Posterior cingulate gyrus (tissue), 11 donors: ENCODE data around the gene DNAH12.

Source experiments
- DNase-seq, 10 donors: peaks; one replicate each; pipeline versions ENCODE4 v3.0.0 to v3.0.0-alpha.2; 2020 to 2021; ENCODE audit warnings: mixed read lengths in 3 of 10
- intact Hi-C: fragments of 100-400 bp; cut with DNase I; formaldehyde crosslinking; loops from one replicate; pipeline ENCODE4 v1.15.1; 2023

DNAH12 gene

DNA sequence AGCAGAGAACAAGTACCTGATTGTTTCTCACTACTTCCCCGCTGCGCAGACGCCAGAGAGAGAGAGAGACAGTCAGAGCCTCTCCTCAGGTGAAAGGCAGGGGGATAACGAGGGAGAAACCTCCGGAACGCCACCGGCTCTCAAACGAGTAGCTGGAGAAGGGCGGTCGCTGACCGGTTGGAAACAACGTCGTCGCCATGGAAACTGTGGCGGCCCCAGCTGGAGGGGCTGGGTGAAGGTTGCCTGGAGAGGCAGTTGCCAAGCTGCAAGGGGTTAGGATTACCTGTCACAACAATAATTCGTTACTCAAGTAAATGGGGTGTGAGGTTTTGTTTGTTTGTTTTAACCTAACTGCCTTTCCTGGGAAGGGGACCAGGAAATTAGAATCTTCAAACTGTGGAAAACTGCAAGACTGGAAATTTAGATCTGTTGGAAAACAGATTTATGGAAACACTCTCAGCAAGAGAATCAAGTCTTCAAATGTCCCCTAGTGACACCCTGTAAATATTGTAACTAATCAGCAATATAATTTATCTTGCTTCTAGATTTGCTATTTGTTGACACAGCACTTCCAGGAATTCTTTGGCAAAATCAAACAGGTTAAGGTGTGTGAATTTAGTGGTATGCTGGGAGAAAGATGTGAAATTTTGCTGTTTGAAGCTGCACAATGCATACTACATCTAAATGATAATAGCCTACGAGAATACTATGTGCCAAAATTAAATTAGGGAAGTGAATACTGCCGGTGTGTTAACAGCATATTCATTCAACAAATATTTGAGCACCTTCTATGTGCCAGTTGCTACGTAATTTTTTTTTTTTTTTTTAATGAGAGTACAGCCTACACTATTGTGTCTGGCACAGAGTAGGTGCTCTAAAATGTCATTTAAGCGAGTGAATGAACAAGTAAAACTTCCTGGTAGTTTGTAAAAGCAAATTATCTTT, at the start of gene DNAH12:
Gene DNAH12, minus strand, starts transcription at position 164 of the 945 bp plus-strand sequence. CDS start 1,474 bp downstream, outside the sequence.
- intact Hi-C loops, result no loop called here
- peak in 6 of 10 donors; percentile 15 to 87 (median 52) for DNase-seq

GRCh38 chr3:57592306-57592705, 48.2 kb upstream of the DNAH12 start:
- DNase-seq, result no peak
- intact Hi-C loops, result no loop called here

- no peak for DNase-seq
- intact Hi-C loops, result no loop called here
Measured at GRCh38 chr3:57587905-57588304, 43.8 kb upstream of the DNAH12 start.

DNA sequence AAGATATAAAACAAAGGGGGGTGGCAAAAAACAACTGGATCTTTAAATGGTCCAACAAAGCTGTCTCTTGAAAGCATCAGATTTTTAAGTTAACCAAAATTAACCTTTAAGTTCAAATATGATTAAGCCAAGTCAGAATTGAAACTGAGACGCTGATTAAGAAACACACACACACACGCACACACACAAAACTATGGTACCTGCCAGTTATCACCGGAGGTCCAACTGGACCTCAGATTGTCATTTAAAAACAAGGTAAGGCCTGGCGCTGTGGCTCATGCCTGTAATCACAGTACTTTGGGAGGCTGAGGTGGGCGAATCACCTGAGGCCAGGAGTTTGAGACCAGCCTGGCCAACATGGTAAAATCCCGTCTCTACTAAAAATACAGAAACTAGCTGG, 42.6 kb upstream of the DNAH12 start:
- intact Hi-C loops, result no loop called here
- DNase-seq, result no peak

GRCh38 chr3:57583544-57583943, 39.4 kb upstream of the DNAH12 start:
- intact Hi-C loops, result no loop called here
- no peak for DNase-seq

DNA sequence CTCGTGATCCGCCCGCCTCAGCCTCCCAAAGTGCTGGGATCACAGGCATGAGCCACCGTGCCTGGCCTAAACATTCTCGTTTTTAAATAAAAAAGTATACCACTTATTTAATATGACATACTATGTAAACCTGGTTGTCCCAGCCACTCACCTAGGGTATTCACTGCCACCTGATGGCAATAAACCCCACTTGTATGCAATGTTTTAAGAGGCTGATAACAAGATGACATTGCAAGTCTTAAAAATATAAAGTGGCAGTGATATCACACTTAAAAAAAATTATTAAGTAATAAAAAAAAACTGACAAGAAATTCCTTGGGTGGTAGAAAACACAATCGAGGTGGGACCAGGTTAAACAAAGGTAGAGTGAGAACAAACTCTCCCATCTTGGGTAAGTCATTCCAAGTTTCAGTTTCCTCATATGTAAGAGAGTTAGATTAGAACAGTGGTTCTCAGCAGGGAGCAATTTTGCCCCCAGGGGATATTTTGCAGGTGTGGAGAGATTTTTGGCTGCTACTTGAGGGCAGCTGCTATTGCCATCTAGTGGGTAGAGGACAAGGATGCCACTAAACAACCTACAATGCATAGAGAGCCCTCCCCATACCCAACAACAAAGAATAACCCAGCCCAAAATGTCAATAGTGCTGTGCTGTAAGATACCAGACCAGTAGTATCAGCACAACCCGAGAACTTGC, 38.5 kb upstream of the DNAH12 start:
- intact Hi-C loops, result no loop called here
- DNase-seq, result no peak

DNA sequence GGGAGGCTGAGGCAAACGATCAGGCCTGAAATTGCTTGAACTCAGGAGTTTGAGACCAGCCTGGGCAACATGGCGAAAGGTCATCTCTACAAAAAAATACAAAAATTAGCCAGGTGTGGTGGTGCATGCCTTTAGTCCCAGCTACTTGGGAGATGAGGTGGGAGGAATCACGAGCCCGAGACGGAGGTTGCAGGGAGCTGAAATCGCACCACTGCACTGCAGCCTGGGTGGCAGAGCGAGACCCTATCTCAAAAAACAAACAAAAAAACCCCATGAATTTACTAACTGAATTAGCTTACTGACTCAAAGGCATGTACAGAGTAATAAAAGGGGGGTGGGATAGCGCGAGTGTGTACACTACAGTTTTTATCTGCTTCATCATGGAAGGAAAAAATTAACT, 33.7 kb upstream of the DNAH12 start:
- DNase-seq, result no peak
- intact Hi-C loops, result no loop called here

DNA sequence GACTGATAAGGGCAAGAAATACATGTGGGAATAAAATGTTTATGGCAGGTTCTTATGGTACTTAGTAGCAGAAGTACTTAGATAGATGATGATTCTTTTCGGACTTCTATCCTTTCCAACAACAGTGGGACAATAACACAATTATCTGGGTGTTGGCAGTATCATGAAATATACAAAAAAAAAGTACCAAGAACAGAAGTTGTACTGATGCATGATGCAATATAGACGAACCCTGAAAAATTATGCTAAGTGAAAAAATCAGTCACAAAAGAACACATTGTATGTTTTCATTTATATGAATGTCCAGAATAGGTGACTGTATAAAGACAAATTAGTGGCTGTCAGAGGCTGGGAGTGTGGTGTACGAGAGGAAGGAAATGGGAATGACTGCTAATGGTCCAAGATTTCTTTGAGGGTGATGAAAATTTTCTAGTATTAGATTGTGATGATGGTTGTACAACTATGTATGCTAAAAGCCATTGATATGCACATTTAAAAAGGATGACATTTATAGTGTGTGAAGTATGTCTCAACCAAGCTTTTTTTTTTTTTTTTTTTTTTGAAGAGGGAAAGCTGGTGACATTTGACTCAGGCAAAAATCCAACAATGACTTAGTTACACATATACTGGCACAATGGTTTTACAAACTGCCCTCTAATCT, 32.0 kb upstream of the DNAH12 start:
- intact Hi-C loops, result no loop called here
- DNase-seq, result no peak

DNA sequence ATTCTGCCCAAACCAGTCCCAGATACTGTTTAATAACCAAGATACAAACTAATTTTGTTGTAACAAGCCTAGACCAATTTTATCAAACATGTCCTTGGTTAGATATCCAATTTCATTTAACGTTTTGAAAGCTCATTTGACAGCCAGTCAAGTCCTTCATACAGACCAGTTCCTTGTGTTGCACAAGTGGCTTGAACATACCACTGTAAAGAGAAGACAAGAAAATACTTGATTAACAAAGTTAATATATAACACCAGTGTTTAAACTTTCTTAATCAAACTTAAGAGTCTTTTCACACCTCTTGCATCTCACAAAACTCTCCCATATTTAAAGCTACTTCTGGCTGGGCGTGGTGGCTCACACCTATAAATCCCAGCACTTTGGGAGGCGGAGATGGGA, 28.0 kb upstream of the DNAH12 start:
- DNase-seq, result no peak
- intact Hi-C loops, result no loop called here

DNA sequence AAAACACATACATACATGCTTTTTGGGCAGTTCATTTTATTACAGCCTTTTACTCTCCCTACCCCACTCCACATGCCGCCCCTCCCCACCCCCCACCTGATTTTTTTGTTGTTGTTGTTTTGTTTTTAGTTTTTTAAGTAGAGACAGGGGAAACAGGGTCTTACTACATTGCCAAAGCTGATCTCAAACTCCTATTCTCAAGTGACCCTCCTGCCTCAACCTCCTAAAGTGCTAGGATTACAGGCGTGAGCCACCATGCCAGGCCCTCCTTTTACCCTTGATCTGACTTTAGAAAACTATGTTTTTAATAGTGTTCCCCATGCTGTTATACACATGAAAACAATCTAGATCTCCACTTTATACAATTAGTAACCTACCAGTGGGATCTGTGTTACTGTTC, 26.7 kb upstream of the DNAH12 start:
- no peak for DNase-seq
- intact Hi-C loops, result no loop called here

GRCh38 chr3:57569859-57570450, 25.8 kb upstream of the DNAH12 start:
- intact Hi-C loops, result no loop called here
- no peak for DNase-seq

GRCh38 chr3:57559526-57559925, 15.4 kb upstream of the DNAH12 start:
- DNase-seq, result no peak
- intact Hi-C loops, result no loop called here

GRCh38 chr3:57557085-57557537, 13.0 kb upstream of the DNAH12 start:
- DNase-seq, result peak in 1 of 10 donors; percentile 83
- intact Hi-C loops, result no loop called here

DNA sequence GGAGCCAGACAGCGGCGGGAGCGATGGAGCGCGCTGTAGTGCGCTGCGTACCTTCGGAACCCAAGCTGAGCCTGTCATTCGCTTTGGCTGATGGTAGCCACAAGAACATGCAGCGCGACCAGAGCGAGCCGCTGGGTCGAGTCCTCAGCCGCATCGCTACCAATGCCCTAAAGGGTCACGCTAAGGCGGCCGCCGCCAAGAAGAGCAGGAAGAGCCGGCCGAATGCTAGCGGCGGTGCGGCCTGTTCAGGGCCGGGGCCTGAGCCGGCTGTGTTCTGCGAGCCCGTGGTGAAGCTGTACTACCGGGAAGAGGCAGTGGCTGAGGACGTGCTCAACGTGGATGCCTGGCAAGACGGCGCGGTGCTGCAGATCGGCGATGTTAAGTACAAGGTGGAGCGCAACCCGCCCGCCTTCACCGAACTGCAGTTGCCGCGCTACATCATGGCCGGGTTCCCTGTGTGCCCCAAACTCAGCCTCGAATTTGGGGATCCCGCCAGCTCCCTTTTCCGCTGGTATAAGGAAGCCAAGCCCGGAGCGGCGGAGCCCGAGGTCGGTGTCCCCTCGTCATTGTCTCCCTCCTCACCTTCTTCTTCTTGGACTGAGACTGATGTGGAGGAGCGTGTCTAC, 12.4 kb upstream of the DNAH12 start:
- peak in 7 of 10 donors; percentile 12 to 89 (median 34) for DNase-seq
- intact Hi-C loops, result no loop called here

- DNase-seq, result peak; percentile 81 to 97 (median 87)
- intact Hi-C loops, result loop anchor here (2.0 kb wide), 1 partner anchor 41 kb away; the partner anchor contains the start of gene ARF4
Measured at GRCh38 chr3:57555738-57556458, 11.8 kb upstream of the DNAH12 start, which contains the start of gene PDE12. TSS of gene PDE12 (plus strand) at chr3:57556274. CDS start at chr3:57556380, 106 bp downstream.

- intact Hi-C loops, result loop anchor here (2.0 kb wide), 1 partner anchor 41 kb away; the partner anchor contains the start of gene ARF4
- no peak for DNase-seq
Measured at GRCh38 chr3:57555306-57555705, 11.2 kb upstream of the DNAH12 start.

- DNase-seq, result no peak
- intact Hi-C loops, result no loop called here
Measured at GRCh38 chr3:57546616-57547015, 2.5 kb upstream of the DNAH12 start.

DNA sequence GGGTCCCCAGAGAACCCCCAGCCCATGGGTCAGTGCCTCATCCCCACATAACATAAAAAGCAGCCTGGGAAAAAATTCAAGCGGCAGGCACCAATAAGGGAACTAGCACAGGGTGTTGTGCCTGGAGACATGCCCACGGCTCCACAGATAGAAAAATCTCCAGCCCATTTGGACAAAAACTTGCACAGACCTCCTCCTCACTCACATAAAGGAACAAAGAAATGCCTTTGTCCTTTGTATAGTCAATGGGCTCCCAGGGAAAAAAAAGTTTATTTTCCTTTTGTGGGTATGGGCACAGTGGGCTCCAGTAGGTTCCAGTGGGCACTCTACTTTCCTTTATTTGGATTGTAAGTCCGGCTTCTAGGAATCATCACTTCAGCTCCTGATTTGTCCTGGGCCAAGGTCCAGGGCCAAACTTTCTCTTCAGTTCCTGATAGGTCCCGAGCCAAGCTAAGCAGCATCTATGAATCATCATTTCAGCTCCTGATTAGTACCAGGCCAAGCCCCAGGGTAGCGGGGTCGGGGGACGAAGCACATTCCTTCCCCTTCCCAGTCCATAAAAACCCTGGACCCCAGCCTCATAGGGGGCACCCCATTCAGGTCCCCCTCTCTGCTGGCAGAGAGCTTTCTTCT, 1.6 kb upstream of the DNAH12 start:
- intact Hi-C loops, result no loop called here
- DNase-seq, result peak in 1 of 10 donors; percentile 29

DNA sequence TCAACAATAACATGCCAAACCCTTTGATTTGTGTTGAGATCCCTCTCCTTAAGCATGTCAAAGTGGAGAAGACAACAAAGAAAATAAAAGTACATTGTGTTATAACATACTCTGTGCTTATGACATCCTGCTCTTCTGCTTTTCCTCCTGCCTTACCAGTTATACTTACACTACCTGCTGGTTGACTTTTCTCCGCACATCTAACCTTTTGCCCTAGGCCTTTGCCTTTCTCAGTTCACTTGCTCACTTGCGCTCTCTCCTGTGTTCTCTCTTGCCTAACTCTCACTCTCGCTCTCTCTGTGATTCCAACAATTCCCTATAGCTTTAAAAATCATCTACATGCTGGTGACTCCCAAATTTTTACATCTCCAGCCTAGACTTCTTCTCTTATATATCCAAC, 5.7 kb downstream of the DNAH12 start:
- no peak for DNase-seq
- intact Hi-C loops, result no loop called here
